ENCODE results near the gene CPVL.
A peak's percentile ranks its signal among the peaks of the same experiment; 100 is the strongest.

The CPVL gene

GRCh38 chr7:29154076-29154475, 7.7 kb upstream of the CPVL start:
- DNase-seq: no peak

GRCh38 chr7:29150856-29151255, 4.5 kb upstream of the CPVL start:
- no peak for DNase-seq

DNA sequence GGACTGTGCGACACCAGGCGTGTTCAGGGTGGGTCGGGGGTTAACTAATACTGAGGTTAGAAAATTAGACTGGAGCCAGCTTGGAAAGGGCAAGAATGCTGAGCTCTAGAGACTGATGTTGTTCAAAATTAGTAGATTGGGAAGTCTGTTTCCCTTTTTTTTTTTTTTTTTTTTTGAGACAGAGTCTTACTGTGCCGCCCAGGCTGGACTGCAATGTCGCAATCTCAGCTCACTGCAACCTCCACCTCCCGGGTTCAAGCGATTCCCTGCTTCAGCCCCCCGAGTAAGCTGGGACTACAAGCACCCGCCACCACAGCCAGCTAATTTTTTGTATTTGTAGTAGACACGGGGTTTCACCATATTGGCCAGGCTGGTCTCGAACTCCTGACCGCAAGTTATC, 2.7 kb upstream of the CPVL start:
- DNase-seq: peak; percentile 36 to 45

GRCh38 chr7:29147821-29148220, 1.5 kb upstream of the CPVL start:
- peak; percentile 50 to 75 for DNase-seq

DNA sequence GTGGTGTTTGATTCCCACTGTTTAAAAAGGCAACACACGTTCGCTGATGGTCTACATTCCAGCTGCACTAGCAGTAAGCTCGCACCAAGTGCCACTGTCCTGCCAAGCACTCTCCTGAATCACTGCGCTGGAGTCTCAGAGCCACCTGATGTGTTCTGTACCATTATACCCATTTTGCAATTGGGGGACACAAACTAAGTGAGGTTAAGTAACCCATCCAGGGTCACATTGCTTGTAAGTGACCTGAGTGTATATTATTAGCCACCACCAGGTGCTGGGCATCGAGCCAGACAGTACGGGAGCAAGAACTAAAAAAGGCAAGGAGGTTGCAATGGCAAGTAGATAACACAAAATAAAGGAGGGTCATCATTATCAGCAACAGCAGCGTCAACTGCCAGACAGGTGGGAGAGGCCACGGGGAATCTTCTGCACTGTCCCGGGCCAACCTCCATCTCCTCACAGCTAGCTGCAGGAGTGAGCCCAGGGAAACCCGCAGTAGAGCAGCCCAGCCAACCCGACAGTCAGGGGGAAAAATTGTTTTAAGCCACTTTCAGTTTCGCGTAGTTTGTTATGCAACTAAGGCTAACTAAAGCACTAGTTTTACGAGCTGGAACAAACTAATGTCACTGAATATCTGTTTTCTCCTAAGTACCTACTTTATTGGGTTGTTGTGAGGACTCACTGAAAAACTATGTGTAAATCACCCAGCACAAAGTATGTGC, 712 bp upstream of the CPVL start:
- peak; percentile 27 to 38 for DNase-seq

- peak in 1 of 2 donors; percentile 21 for DNase-seq
Observed at GRCh38 chr7:29145553-29146056, 732 bp downstream of the CPVL start.

DNA sequence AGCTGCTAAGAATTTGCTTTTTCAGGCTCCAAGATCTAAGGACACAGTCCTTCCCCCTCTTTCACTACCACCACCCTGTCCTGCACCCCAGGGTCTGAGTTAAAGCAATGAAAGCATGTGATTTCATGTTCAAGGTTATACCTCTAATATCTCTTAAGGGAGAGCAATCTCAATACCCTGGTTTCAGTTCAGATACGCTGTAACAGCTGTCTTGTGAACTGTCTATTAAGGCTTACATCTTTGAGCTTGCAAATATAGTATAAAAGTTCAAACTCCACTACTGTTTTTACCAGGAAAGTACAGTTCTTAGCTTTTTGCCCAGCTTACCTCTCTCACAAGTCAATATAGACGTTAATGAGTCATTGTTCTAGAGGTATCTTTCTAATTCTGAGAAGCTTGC, 2.6 kb downstream of the CPVL start:
- DNase-seq: no peak

- DNase-seq: peak; percentile 20 to 67
Observed at GRCh38 chr7:29142021-29142727, 4.2 kb downstream of the CPVL start.

DNA sequence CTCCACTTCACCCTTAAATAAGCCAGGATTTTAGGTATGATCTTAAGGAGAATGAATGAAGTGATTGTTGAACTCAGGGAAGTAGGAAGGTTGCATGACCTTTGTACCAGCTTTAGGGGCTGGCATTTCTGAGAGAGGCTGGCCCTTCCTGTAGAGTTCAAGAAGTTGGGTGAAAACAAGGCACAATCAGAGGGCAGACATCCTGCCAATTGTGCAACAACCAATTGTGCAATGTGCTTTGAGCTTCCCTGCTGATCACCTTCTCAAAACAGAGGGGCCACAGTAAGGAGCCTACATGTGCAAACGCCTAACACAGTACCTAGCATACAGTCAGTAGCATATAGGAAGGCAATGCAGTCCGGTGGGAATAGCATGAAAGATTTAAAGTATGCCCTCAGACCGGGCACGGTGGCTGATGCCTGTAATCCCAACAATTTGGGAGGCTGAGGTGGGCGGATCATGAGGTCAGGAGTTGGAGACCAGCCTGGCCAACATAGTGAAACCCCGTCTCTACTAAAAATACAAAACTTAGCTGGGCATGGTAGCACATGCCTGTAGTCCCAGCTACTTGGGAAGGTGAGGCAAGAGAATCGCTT, 5.4 kb downstream of the CPVL start:
- peak; percentile 58 to 68 for DNase-seq

DNA sequence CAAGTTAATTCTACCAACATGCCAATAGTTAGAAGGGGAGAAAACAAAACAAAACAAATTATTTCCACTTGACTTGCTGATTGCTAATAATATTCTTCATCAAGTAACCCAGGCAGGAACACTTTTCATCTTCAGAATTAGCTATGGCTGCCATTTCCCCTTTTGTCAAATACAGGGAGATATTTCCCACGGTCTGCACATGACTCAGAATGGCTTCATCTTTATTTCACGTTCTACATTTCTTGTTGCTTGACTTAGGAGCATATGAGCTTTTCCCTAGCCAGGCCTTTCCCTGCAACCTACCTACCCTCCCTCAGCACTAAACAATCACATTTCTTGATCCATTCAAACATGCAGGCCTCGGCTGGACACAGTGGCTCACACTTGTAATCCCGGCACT, 6.5 kb downstream of the CPVL start:
- peak; percentile 60 to 61 for DNase-seq

GRCh38 chr7:29139191-29139590, 7.1 kb downstream of the CPVL start:
- no peak for DNase-seq

DNA sequence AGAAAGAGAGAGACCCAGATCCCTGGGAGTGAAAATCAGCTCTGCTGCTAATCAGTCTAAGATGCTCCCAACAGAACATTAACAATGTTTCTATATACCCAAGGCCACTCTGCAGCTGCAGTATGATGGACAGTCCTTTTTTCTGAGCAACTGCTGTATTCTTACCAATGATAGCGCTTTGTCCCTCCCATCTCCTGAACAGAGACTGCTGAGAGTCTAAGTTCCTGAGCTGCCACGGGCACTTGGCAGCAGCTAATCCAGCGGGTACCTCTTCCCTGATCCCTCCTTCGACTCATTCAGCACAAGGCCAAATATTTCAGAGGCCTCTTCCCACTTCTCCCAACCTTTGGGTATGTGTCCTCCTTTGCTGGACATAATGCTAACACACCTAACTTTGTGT, 7.7 kb downstream of the CPVL start:
- DNase-seq: no peak

- DNase-seq: peak; percentile 66 to 81
Observed at GRCh38 chr7:29135846-29136245, 10.5 kb downstream of the CPVL start.

DNA sequence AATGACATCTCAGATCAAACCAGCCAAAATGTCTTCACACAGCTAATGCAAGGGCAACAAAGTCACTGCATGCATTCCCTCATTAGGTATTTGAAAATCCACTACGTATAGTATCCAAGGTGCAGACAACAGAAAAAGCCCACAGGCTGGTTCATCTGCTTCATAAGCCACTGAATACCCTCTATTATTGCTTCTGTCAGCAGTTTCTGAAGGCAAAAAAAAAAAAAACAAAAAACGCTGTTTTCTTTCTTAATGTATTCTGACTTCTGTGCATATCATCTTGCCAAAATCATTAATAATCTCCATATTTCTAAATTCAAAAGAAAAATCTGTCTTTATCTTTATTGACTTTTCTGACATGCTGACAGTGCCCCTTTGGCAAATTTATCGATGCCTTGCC, 13.4 kb downstream of the CPVL start:
- no peak for DNase-seq

DNA sequence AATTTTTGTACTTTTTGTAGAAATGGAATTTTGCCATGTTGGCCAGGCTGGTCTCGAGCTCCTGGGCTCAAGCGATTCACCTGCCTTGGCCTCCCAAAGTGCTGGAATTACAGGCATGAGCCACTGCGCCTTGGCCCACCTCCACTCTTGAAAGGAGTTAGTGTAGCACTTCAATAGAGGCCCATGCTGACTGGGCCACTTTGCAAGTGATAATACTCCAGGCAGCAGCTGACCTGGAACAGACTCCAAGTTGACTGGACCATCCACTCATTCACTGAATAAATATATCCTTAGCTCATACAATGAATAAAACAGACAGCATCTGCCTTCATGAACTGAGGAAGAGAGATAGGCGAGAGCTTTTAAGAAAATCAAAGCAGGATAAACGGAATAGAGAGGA, 14.7 kb downstream of the CPVL start:
- no peak for DNase-seq

GRCh38 chr7:29130096-29130495, 16.2 kb downstream of the CPVL start:
- DNase-seq: peak; percentile 63 to 64

- no peak for DNase-seq
Observed at GRCh38 chr7:29127527-29127926, 18.8 kb downstream of the CPVL start.

DNA sequence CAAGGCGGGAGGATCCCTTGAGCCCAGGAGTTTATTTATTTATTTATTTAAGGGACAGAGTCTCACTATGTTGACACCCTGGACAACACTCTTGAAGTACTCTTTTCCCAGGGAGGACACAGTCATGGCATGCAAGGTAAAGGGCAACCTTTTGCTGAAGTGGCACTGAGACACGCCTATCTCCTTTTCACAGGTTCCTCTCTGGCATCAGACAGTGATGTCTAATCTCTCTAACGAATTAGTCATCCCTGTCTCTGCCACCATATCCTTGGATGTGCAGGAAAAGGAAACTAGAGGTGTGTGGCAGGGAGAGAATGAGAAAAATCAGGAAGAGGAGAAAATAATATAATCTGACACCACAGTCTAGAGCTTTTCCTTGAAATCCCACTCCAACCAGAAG, 19.5 kb downstream of the CPVL start:
- no peak for DNase-seq

DNA sequence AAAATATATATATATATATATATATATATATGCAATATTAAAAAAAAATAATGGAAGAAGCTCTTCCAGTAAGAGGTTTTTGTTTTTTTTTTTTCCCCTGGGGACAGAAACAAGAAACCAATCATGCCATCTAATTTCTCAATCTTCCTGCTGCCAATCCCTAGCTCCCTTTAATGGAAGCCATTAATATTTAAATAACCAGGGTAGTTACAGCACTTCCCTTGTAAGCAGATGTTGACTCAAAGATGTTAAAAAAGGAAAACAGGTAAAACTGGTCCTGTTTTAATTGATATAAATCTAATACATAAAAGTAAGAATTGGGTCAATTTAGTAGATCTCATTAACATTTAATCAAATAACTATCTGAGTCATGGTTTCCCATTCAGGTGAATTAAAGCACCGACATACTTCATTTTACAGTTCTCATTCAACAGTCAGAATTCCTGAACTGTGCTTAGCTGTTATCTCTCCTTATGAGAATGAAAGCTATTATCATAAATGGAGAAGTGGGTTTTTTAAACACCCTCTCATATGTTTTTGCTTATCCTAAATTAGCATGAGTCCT, 22.6 kb downstream of the CPVL start:
- DNase-seq: no peak

DNA sequence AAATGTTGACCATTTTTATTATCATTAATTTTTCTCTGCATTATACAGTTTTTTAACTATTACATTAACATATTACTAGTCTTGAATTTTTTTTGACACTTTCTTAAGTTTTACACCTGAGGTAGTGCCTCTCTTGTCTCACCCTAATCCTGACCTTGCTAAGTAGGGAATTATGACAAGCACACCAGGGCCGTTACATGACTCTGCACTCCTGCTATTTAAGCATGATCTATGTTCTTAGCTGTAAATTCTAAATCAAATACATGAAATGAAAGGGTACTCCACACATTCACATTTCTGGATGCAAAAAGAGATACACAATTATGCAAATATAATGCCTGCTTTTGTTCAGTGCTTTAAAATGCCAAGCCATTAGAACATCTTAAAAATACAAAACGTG, 23.6 kb downstream of the CPVL start:
- no peak for DNase-seq

- no peak for DNase-seq
Observed at GRCh38 chr7:29122081-29122480, 24.3 kb downstream of the CPVL start.

DNA sequence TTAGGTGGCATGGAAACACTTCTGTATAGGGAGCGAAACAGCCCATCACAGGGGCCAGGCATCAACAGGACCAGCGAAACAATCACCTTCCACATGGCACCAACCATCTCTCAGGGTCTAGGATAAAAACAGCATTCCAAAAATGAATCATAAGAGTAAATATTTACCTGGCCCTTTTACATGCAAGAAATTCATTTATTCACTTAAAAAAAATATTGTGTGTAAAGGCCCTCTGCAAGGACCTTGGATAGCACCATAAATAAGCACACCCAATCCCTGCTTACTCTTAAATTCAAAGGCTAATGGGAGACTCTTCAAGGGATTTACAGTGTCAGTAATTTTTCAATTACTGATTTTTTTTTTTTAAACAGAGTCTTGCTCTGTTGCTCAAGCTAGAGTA, 25.4 kb downstream of the CPVL start:
- no peak for DNase-seq

- DNase-seq: no peak
Observed at GRCh38 chr7:29119538-29119937, 26.8 kb downstream of the CPVL start.

Measured in inflammatory macrophage (primary cell).